IMR-90 (cell line): Measurements from ENCODE around the gene IVNS1ABP. TPM values are rescaled to one million over a fixed set of nuclear protein-coding genes. Genes with fewer than 3 reads are reported as not detected.

Source experiments
- ATAC-seq: fragments of 200-7000 bp; cut with Tn5 transposase; 2 replicates; pipeline ENCODE4 v1.9.1; 2020; ENCODE audit warnings: low read depth, mild to moderate bottlenecking, moderate library complexity
- BruUV-seq: library from RNA; stranded (reverse); fragments of 400-500 nt; replicated peaks from 2 replicates; lab custom pipeline; 2021; lab: Mats Ljungman, UMichigan
- CTCF ChIA-PET: fragments of 300-600 bp; formaldehyde crosslinking; extraction: SDS; loops from one replicate; lab custom pipeline; 2021; ENCODE audit warnings: antibody characterized with exemption; lab: Yijun Ruan, JAX
- POLR2A ChIA-PET: fragments of 300-600 bp; sonication (Branson Sonifier 250); formaldehyde crosslinking; loops from one replicate; lab custom pipeline; 2022; ENCODE audit warnings: antibody characterized with exemption; ENCODE audit not compliant: unreplicated experiment; lab: Charles Lee
- DNase-seq: peaks from one replicate; pipeline ENCODE4 v3.0.0; 2013
- H2AFZ ChIP-seq: replicated peaks from 2 replicates; pipeline ENCODE3; 2013; ENCODE audit warnings: low read length, mild to moderate bottlenecking; ENCODE audit not compliant: poor library complexity
- H2AK5ac ChIP-seq: 2 replicates; pipeline ENCODE4 v1.6.1; 2013; ENCODE audit warnings: low read depth, low read length, inconsistent platforms
- H2AK9ac ChIP-seq: replicated peaks from 2 replicates; pipeline ENCODE3; 2013; ENCODE audit warnings: mild to moderate bottlenecking, low read depth, low read length, moderate library complexity; ENCODE audit not compliant: poor library complexity
- H2BK120ac ChIP-seq: 2 replicates; pipeline ENCODE4 v1.6.1; 2013; ENCODE audit warnings: low read depth, low read length, inconsistent platforms
- H2BK15ac ChIP-seq: 3 replicates; pipeline ENCODE4 v1.6.1; 2013; ENCODE audit warnings: low read depth, low read length, inconsistent platforms
- H2BK20ac ChIP-seq: 2 replicates; pipeline ENCODE4 v1.6.1; 2013; ENCODE audit warnings: low read depth, mild to moderate bottlenecking, inconsistent platforms, low read length, moderate library complexity
- H2BK5ac ChIP-seq: 2 replicates; pipeline ENCODE4 v1.6.1; 2013; ENCODE audit warnings: mild to moderate bottlenecking, low read depth, low read length, inconsistent platforms; ENCODE audit not compliant: poor library complexity, severe bottlenecking
- H3K14ac ChIP-seq: replicated peaks from 2 replicates; pipeline ENCODE4 v1.6.1; 2013; ENCODE audit warnings: low read depth, low read length, inconsistent platforms
- H3K18ac ChIP-seq: 2 replicates; pipeline ENCODE4 v1.6.1; 2013; ENCODE audit warnings: low read depth, low read length, control low read depth
- H3K23ac ChIP-seq: 2 replicates; pipeline ENCODE4 v1.6.1; 2013; ENCODE audit warnings: low read depth, low read length, inconsistent platforms
- H3K27ac ChIP-seq: 2 replicates; pipeline ENCODE4 v1.5.1; 2013; ENCODE audit warnings: mild to moderate bottlenecking, control low read depth, low read length; ENCODE audit not compliant: insufficient read depth
- H3K27me3 ChIP-seq: 2 replicates; pipeline ENCODE4 v1.6.1; 2013; ENCODE audit warnings: low read length; ENCODE audit not compliant: control insufficient read depth, insufficient read depth
- H3K36me3 ChIP-seq: 2 replicates; pipeline ENCODE4 v1.6.1; 2013; ENCODE audit warnings: low read length, mixed read lengths; ENCODE audit not compliant: control insufficient read depth, insufficient read depth
- H3K4ac ChIP-seq: 2 replicates; pipeline ENCODE4 v1.6.1; 2013; ENCODE audit warnings: low read depth, low read length, inconsistent platforms
- H3K4me1 ChIP-seq: 2 replicates; pipeline ENCODE4 v1.6.1; 2013; ENCODE audit warnings: low read length, mixed read lengths; ENCODE audit not compliant: control insufficient read depth, insufficient read depth
- H3K4me2 ChIP-seq: 2 replicates; pipeline ENCODE4 v1.6.1; 2013; ENCODE audit warnings: low read depth, mild to moderate bottlenecking, control low read depth, low read length, moderate library complexity
- H3K4me3 ChIP-seq: 2 replicates; pipeline ENCODE4 v1.5.1; 2013; ENCODE audit warnings: low read depth, mild to moderate bottlenecking, control low read depth, low read length, moderate library complexity; ENCODE audit not compliant: insufficient read depth
- H3K56ac ChIP-seq: 2 replicates; pipeline ENCODE4 v1.6.1; 2013; ENCODE audit warnings: low read length, inconsistent platforms; ENCODE audit not compliant: insufficient read depth; ENCODE audit errors: extremely low read depth
- H3K79me1 ChIP-seq, 2 experiments: 2 replicates each; pipeline ENCODE4 v1.6.1; 2013; ENCODE audit warnings: low read length in 2 of 2, inconsistent platforms in 1 of 2, low read depth in 1 of 2
- H3K9ac ChIP-seq: 2 replicates; pipeline ENCODE4 v1.6.1; 2013; ENCODE audit warnings: low read depth, low read length, control low read depth
- H3K9me1 ChIP-seq: 2 replicates; pipeline ENCODE4 v1.6.1; 2013; ENCODE audit warnings: low read length, inconsistent platforms; ENCODE audit not compliant: insufficient read depth
- H3K9me3 ChIP-seq: 2 replicates; pipeline ENCODE4 v1.6.1; 2013; ENCODE audit warnings: low read length; ENCODE audit not compliant: control insufficient read depth, insufficient read depth
- H4K20me1 ChIP-seq: 2 replicates; pipeline ENCODE4 v1.6.1; 2013; ENCODE audit warnings: low read length, inconsistent platforms; ENCODE audit not compliant: insufficient read depth
- H4K5ac ChIP-seq: 2 replicates; pipeline ENCODE4 v1.6.1; 2013; ENCODE audit warnings: mild to moderate bottlenecking, low read depth, low read length, control low read depth
- H4K8ac ChIP-seq, 2 experiments: 2 replicates each; pipeline ENCODE4 v1.6.1; 2013; ENCODE audit warnings: low read depth in 2 of 2, low read length in 2 of 2, control low read depth in 1 of 2, inconsistent platforms in 1 of 2
- H4K91ac ChIP-seq: 2 replicates; pipeline ENCODE4 v1.6.1; 2013; ENCODE audit warnings: low read depth, low read length, inconsistent platforms; ENCODE audit not compliant: insufficient read depth
- CEBPB ChIP-seq: IDR thresholded peaks from 2 replicates; pipeline ENCODE4 v1.6.1; 2012; ENCODE audit warnings: low read depth, low read length, improper control_type of control experiment
- CHD1 ChIP-seq: IDR thresholded peaks from 2 replicates; pipeline ENCODE4 v1.6.1; 2012; ENCODE audit warnings: low read depth, low read length, improper control_type of control experiment
- RAD21 ChIP-seq: IDR thresholded peaks from 2 replicates; pipeline ENCODE4 v1.6.1; 2012; ENCODE audit warnings: low read length, improper control_type of control experiment
- RCOR1 ChIP-seq: IDR thresholded peaks from 2 replicates; pipeline ENCODE4 v1.6.1; 2012; ENCODE audit warnings: mild to moderate bottlenecking, low read length, improper control_type of control experiment; ENCODE audit not compliant: insufficient replicate concordance
- WGBS, 2 experiments: methylation state at CpG; one replicate each; pipeline versions ENCODE4 v1.1.5 to v1.1.7; 2013; ENCODE audit warnings: missing lambda C conversion rate in 2 of 2; ENCODE audit not compliant: insufficient read length in 1 of 2; ENCODE audit errors: extremely low coverage in 2 of 2; 5-methylcytosine and 5-hydroxymethylcytosine counted together
- dilution Hi-C: fragments of 300-500 bp; cut with HindIII; formaldehyde crosslinking; loops from one replicate; pipeline ENCODE4 v1.14.3; 2018; ENCODE audit warnings: low sequenced_read_pairs; ENCODE audit not compliant: unreplicated experiment
- in situ Hi-C: fragments of 300-500 bp; cut with MboI; formaldehyde crosslinking; loops from 3 replicates; pipeline ENCODE4 v1.14.3; 2019; ENCODE audit warnings: low sequenced_read_pairs, inconsistent platforms, mixed read lengths
- intact Hi-C: fragments of 100-400 bp; cut with micrococcal nuclease; formaldehyde crosslinking; loops from 2 replicates; pipeline ENCODE4 v1.10.0; 2022
- polyA plus RNA-seq, 3 experiments: library from polyadenylated mRNA; depleted of rRNA; stranded (reverse); fragments of >200 nt; gene quantifications; 2 replicates each; pipeline ENCODE4 v1.2.3, GENCODE V29; 2012; ENCODE audit warnings: low replicate concordance in 1 of 3
- total RNA-seq: library from RNA; depleted of rRNA; stranded (reverse); fragments of >200 nt; gene quantifications from 2 replicates; pipeline ENCODE4 v1.2.3, GENCODE V29; 2012

IVNS1ABP gene
- total and polyA plus RNA-seq, 2 of the 4 experiments (the other 2 are of a cell fraction), result 21.8 to 26.7 TPM

GRCh38 chr1:185297982-185298381 is 19.1 kb downstream of the IVNS1ABP start:
- H3K9me3 ChIP-seq, result no peaks in the 10 kb centered on the region
- peaks cover 34% of the 10 kb centered on the region for H3K36me3 ChIP-seq
- WGBS, 2 experiments, result 95% methylated on average over 2 of the region's 2 CpGs; no CpG with 5 or more reads in 1 of the 2 experiments
- H3K4me1 ChIP-seq, result no peaks in the 10 kb centered on the region
- no peak overlapping the region for H2AFZ ChIP-seq
- H3K9me1 ChIP-seq, result peaks cover 3% of the 10 kb centered on the region; the same call in 1 of the 2 replicates
- no peaks in the 10 kb centered on the region; the same call in 1 of the 2 replicates for H4K20me1 ChIP-seq
- H3K27ac ChIP-seq, result no peak overlapping the region
- H3K4me2 ChIP-seq, result no peak overlapping the region
- H3K23ac ChIP-seq, result no peak overlapping the region
- H3K27me3 ChIP-seq, result no peaks in the 10 kb centered on the region
- H3K79me1 ChIP-seq, result peaks cover 6 to 15% of the 10 kb centered on the region in 2 experiments; a peak in 3 of 4 replicates
- H4K5ac ChIP-seq, result no peak overlapping the region
- TF ChIP-seq RCOR1 (no peak), CEBPB (peak; percentile 30; the same call in 1 of the 2 replicates), RAD21 (no peak), CHD1 (no peak)
- H3K9ac ChIP-seq, result no peak overlapping the region
- no peak overlapping the region for H3K14ac ChIP-seq
- no peak overlapping the region for H2AK9ac ChIP-seq
- intact Hi-C loops (no loop called here), dilution Hi-C loops (no loop called here), in situ Hi-C loops (no loop called here)
- ChIA-PET POLR2A (no interaction called here), CTCF (no interaction called here)
- H3K56ac ChIP-seq, result no peak overlapping the region
- H4K91ac ChIP-seq, result no peak overlapping the region
- no peak overlapping the region for H2BK120ac ChIP-seq
- DNase-seq, result peak; percentile 47
- H3K4ac ChIP-seq, result no peak overlapping the region
- H2BK15ac ChIP-seq, result no peak overlapping the region
- H4K8ac ChIP-seq, result no peak overlapping the region
- H3K4me3 ChIP-seq, result no peak overlapping the region
- peak; percentile 62 for ATAC-seq
- no peak overlapping the region for H3K18ac ChIP-seq
- no peak overlapping the region for H2AK5ac ChIP-seq
- H2BK20ac ChIP-seq, result no peak overlapping the region
- no TSS peak for BruUV-seq
- H2BK5ac ChIP-seq, result peak overlapping the region; percentile 22
